ENCODE measurements around the gene SLC38A1. TPM values are rescaled to one million over a fixed set of nuclear protein-coding genes. Genes with fewer than 3 reads are reported as not detected.
"Not testable (repeated sequence)": the region's sequence is repeated elsewhere in the genome, so short reads cannot be mapped to it uniquely, and the experiment has no call there.

The SLC38A1 gene
- total RNA-seq, 2 experiments from 2014 or later = 194 to 207 TPM

- H3K4me3 Mint-ChIP-seq; H3K9me3 Mint-ChIP-seq; DNase-seq; H3K4me1 Mint-ChIP-seq; H3K27ac Mint-ChIP-seq; POLR2A ChIA-PET; ATAC-seq (ENCODE audit: low read depth); H3K27me3 Mint-ChIP-seq; H3K36me3 Mint-ChIP-seq: not testable (repeated sequence)
Observed at GRCh38 chr12:46162549-46163076, 106.2 kb downstream of the SLC38A1 start.

- Mint-ChIP-seq H3K27ac (no peak overlapping the region), H3K4me3 (no peak overlapping the region), H3K9me3 (peaks cover 4% of the 10 kb centered on the region), H3K27me3 (no peaks in the 10 kb centered on the region), H3K4me1 (peaks cover 14% of the 10 kb centered on the region), H3K36me3 (peaks cover 10% of the 10 kb centered on the region)
- ATAC-seq (ENCODE audit: low read depth) (no peak), DNase-seq (no peak)
- POLR2A ChIA-PET = no interaction called here
Observed at GRCh38 chr12:46160981-46161690, 107.7 kb downstream of the SLC38A1 start.

GRCh38 chr12:46160101-46160980, 108.5 kb downstream of the SLC38A1 start:
- POLR2A ChIA-PET = no interaction called here
- peaks cover 13% of the 10 kb centered on the region for H3K36me3 Mint-ChIP-seq
- H3K9me3 Mint-ChIP-seq = peaks cover 8% of the 10 kb centered on the region
- no peaks in the 10 kb centered on the region for H3K27me3 Mint-ChIP-seq
- no peak overlapping the region for H3K27ac Mint-ChIP-seq
- ATAC-seq (ENCODE audit: low read depth) (no peak), DNase-seq (no peak)
- peaks cover 14% of the 10 kb centered on the region for H3K4me1 Mint-ChIP-seq
- H3K4me3 Mint-ChIP-seq = no peak overlapping the region

GRCh38 chr12:46159309-46159901, 109.4 kb downstream of the SLC38A1 start:
- no peaks in the 10 kb centered on the region for H3K27me3 Mint-ChIP-seq
- ATAC-seq (ENCODE audit: low read depth) (no peak), DNase-seq (no peak)
- H3K9me3 Mint-ChIP-seq = peaks cover 8% of the 10 kb centered on the region
- no peak overlapping the region for H3K27ac Mint-ChIP-seq
- H3K36me3 Mint-ChIP-seq = peaks cover 13% of the 10 kb centered on the region
- POLR2A ChIA-PET = interaction anchor here (0.7 kb wide), 1 partner anchor 143 kb away, joined by 3 read pairs; no protein-coding TSS in a partner anchor
- peaks cover 14% of the 10 kb centered on the region for H3K4me1 Mint-ChIP-seq
- H3K4me3 Mint-ChIP-seq = no peak overlapping the region

- ATAC-seq (ENCODE audit: low read depth) (no peak), DNase-seq (no peak)
- H3K9me3 Mint-ChIP-seq = peaks cover 8% of the 10 kb centered on the region
- peaks cover 13% of the 10 kb centered on the region for H3K36me3 Mint-ChIP-seq
- POLR2A ChIA-PET = interaction anchor here (1.0 kb wide), 1 partner anchor 111 kb away, joined by 3 read pairs; no protein-coding TSS in a partner anchor
- no peaks in the 10 kb centered on the region for H3K27me3 Mint-ChIP-seq
- no peak overlapping the region for H3K27ac Mint-ChIP-seq
- peaks cover 16% of the 10 kb centered on the region for H3K4me1 Mint-ChIP-seq
- no peak overlapping the region for H3K4me3 Mint-ChIP-seq
Observed at GRCh38 chr12:46158501-46158900, 110.3 kb downstream of the SLC38A1 start.

- H3K4me3 Mint-ChIP-seq = no peak overlapping the region
Observed at GRCh38 chr12:46154221-46154985, 114.4 kb downstream of the SLC38A1 start.

GRCh38 chr12:46153268-46153872, 115.5 kb downstream of the SLC38A1 start:
- Mint-ChIP-seq H3K4me3 (no peak overlapping the region), H3K27ac (no peak overlapping the region), H3K36me3 (peaks cover 12% of the 10 kb centered on the region), H3K4me1 (peaks cover 17% of the 10 kb centered on the region), H3K9me3 (peaks cover 6% of the 10 kb centered on the region), H3K27me3 (no peaks in the 10 kb centered on the region)
- DNase-seq (no peak), ATAC-seq (ENCODE audit: low read depth) (no peak)
- POLR2A ChIA-PET = interaction anchor here (0.6 to 2.1 kb wide), 3 partner anchors 116 to 396 kb away, joined by 4 to 8 read pairs (median 5); partner anchors contain the start of gene SLC38A1

More at GRCh38 chr12:46154221-46154985, 114.4 kb downstream of the SLC38A1 start:
- H3K36me3 Mint-ChIP-seq = peaks cover 12% of the 10 kb centered on the region
- no peaks in the 10 kb centered on the region for H3K27me3 Mint-ChIP-seq
- DNase-seq (no peak), ATAC-seq (ENCODE audit: low read depth) (no peak)
- H3K9me3 Mint-ChIP-seq = peaks cover 6% of the 10 kb centered on the region
- no peak overlapping the region for H3K27ac Mint-ChIP-seq
- POLR2A ChIA-PET = interaction anchor here (0.6 to 2.1 kb wide), 3 partner anchors 115 to 395 kb away, joined by 4 to 8 read pairs (median 5); partner anchors contain the start of gene SLC38A1
- H3K4me1 Mint-ChIP-seq = peaks cover 16% of the 10 kb centered on the region

- ATAC-seq (ENCODE audit: low read depth) (no peak), DNase-seq (no peak)
- H3K27ac Mint-ChIP-seq = no peak overlapping the region
- POLR2A ChIA-PET = no interaction called here
- H3K9me3 Mint-ChIP-seq = peaks cover 6% of the 10 kb centered on the region
- H3K36me3 Mint-ChIP-seq = peaks cover 11% of the 10 kb centered on the region
- peaks cover 9% of the 10 kb centered on the region for H3K4me1 Mint-ChIP-seq
- no peak overlapping the region for H3K4me3 Mint-ChIP-seq
- H3K27me3 Mint-ChIP-seq = peaks cover 2% of the 10 kb centered on the region
Observed at GRCh38 chr12:46152456-46152855, 116.4 kb downstream of the SLC38A1 start.

GRCh38 chr12:46150735-46151134, 118.1 kb downstream of the SLC38A1 start:
- DNase-seq (no peak), ATAC-seq (ENCODE audit: low read depth) (no peak)
- Mint-ChIP-seq H3K36me3 (no peaks in the 10 kb centered on the region), H3K27me3 (peaks cover 4% of the 10 kb centered on the region), H3K9me3 (no peaks in the 10 kb centered on the region), H3K4me3 (no peak overlapping the region), H3K27ac (no peak overlapping the region), H3K4me1 (peaks cover 5% of the 10 kb centered on the region)
- POLR2A ChIA-PET = no interaction called here

- Mint-ChIP-seq H3K4me3 (no peak overlapping the region), H3K9me3 (no peaks in the 10 kb centered on the region), H3K4me1 (peaks cover 5% of the 10 kb centered on the region), H3K27ac (no peak overlapping the region), H3K36me3 (no peaks in the 10 kb centered on the region), H3K27me3 (peaks cover 4% of the 10 kb centered on the region)
- POLR2A ChIA-PET = no interaction called here
- ATAC-seq (ENCODE audit: low read depth) = no peak
- no peak for DNase-seq
Observed at GRCh38 chr12:46149905-46150304, 118.9 kb downstream of the SLC38A1 start.

- no peak for ATAC-seq (ENCODE audit: low read depth)
- peaks cover 5% of the 10 kb centered on the region for H3K4me1 Mint-ChIP-seq
- POLR2A ChIA-PET = no interaction called here
- no peaks in the 10 kb centered on the region for H3K9me3 Mint-ChIP-seq
- H3K4me3 Mint-ChIP-seq = no peak overlapping the region
- DNase-seq = no peak
- H3K27me3 Mint-ChIP-seq = peaks cover 4% of the 10 kb centered on the region
- H3K27ac Mint-ChIP-seq = no peak overlapping the region
- H3K36me3 Mint-ChIP-seq = no peaks in the 10 kb centered on the region
Observed at GRCh38 chr12:46149079-46149464, 119.8 kb downstream of the SLC38A1 start.

- no peak for ATAC-seq (ENCODE audit: low read depth)
- Mint-ChIP-seq H3K4me1 (peaks cover 3% of the 10 kb centered on the region), H3K27me3 (peaks cover 4% of the 10 kb centered on the region), H3K36me3 (no peaks in the 10 kb centered on the region), H3K9me3 (no peaks in the 10 kb centered on the region), H3K27ac (no peak overlapping the region), H3K4me3 (no peak overlapping the region)
- POLR2A ChIA-PET = no interaction called here
- no peak for DNase-seq
Observed at GRCh38 chr12:46148327-46149078, 120.3 kb downstream of the SLC38A1 start.
